Activated gamma-delta T cell (primary cell): Measurements from ENCODE around the gene ZNF892.

ENCODE experiments used
- DNase-seq: peaks from one replicate; lab custom pipeline; 2025; lab: John Stamatoyannopoulos, UW
- total RNA-seq, 2 donors: gene quantifications; one replicate each; lab custom pipeline; 2026; lab: John Stamatoyannopoulos, UW

Gene ZNF892
- total RNA-seq, result 18.5 to 21.8 reads per million in 2 donors

- DNase-seq, result peak; percentile 61
Measured at GRCh38 chr2:95207111-95207961, at the start of gene ZNF892. Gene ZNF892, plus strand, starts transcription at chr2:95207521. Its CDS starts 295 bp downstream, at chr2:95207816.

- no peak for DNase-seq
Measured at GRCh38 chr2:95158441-95158840, 48.9 kb upstream of the ZNF892 start.

- peak; percentile 17 for DNase-seq
Measured at GRCh38 chr2:95158891-95159619, 48.3 kb upstream of the ZNF892 start.

- peak; percentile 79 for DNase-seq
Measured at GRCh38 chr2:95159690-95160449, 47.5 kb upstream of the ZNF892 start, which contains the start of gene ZNF514. Gene ZNF514, minus strand, starts transcription at chr2:95159848. Its CDS starts 6,595 bp downstream, at chr2:95153253.

GRCh38 chr2:95165030-95165370, 42.3 kb upstream of the ZNF892 start:
- DNase-seq, result no peak

- peak; percentile 84 for DNase-seq
Measured at GRCh38 chr2:95165371-95166064, 41.8 kb upstream of the ZNF892 start, which contains the start of gene ZNF2. Gene ZNF2, plus strand, starts transcription at chr2:95165809. Its CDS starts 10,418 bp downstream, at chr2:95176227.

- no peak for DNase-seq
Measured at GRCh38 chr2:95166065-95166763, 41.1 kb upstream of the ZNF892 start.

GRCh38 chr2:95171902-95172301, 35.4 kb upstream of the ZNF892 start:
- DNase-seq, result no peak

- DNase-seq, result no peak
Measured at GRCh38 chr2:95174031-95174542, 33.2 kb upstream of the ZNF892 start.

GRCh38 chr2:95179451-95179850, 27.9 kb upstream of the ZNF892 start:
- no peak for DNase-seq

GRCh38 chr2:95181774-95182173, 25.5 kb upstream of the ZNF892 start:
- DNase-seq, result no peak

- DNase-seq, result no peak
Measured at GRCh38 chr2:95185197-95185596, 22.1 kb upstream of the ZNF892 start.

GRCh38 chr2:95185973-95186372, 21.3 kb upstream of the ZNF892 start:
- no peak for DNase-seq

- peak; percentile 8 for DNase-seq
Measured at GRCh38 chr2:95192956-95193355, 14.4 kb upstream of the ZNF892 start.

- DNase-seq, result no peak
Measured at GRCh38 chr2:95203911-95204310, 3.4 kb upstream of the ZNF892 start.

- DNase-seq, result no peak
Measured at GRCh38 chr2:95204396-95204795, 2.9 kb upstream of the ZNF892 start.

GRCh38 chr2:95206096-95206495, 1.2 kb upstream of the ZNF892 start:
- DNase-seq, result no peak

GRCh38 chr2:95208106-95208505, 785 bp downstream of the ZNF892 start:
- no peak for DNase-seq

GRCh38 chr2:95215018-95215612, 7.8 kb downstream of the ZNF892 start:
- no peak for DNase-seq

- DNase-seq, result no peak
Measured at GRCh38 chr2:95220449-95220848, 13.1 kb downstream of the ZNF892 start.
